Panc1 (cell line): ENCODE measurements around the gene KLK12. TPM values are rescaled to one million over a fixed set of nuclear protein-coding genes. Genes with fewer than 3 reads are reported as not detected.

Experiments
- ATAC-seq: fragments of 200-7000 bp; cut with Tn5 transposase; 2 replicates; pipeline ENCODE4 v1.9.1; 2020; ENCODE audit warnings: mild to moderate bottlenecking, moderate library complexity
- BruUV-seq: library from RNA; stranded (reverse); fragments of 400-500 nt; replicated peaks from 2 replicates; lab custom pipeline; 2021; lab: Mats Ljungman, UMichigan
- CTCF ChIA-PET: fragments of 300-600 bp; sonication (Branson Sonifier 250); formaldehyde crosslinking; loops from one replicate; lab custom pipeline; 2022; ENCODE audit warnings: antibody characterized with exemption; lab: Charles Lee
- POLR2A ChIA-PET: fragments of 300-600 bp; sonication (Branson Sonifier 250); formaldehyde crosslinking; loops from one replicate; lab custom pipeline; 2022; ENCODE audit warnings: antibody characterized with exemption; lab: Charles Lee
- DNase-seq: peaks from one replicate; pipeline ENCODE4 v3.0.0-alpha.2; 2010; ENCODE audit warnings: low read depth, low spot score
- H3K27ac ChIP-seq: 2 replicates; pipeline ENCODE4 v1.5.1; 2011; ENCODE audit warnings: mild to moderate bottlenecking, low read length, inconsistent platforms
- H3K27me3 ChIP-seq: fragments of 200-500 bp; sonication (Bioruptor generic); 2 replicates; pipeline ENCODE4 v1.6.0; 2014; ENCODE audit warnings: low read length, inconsistent platforms; ENCODE audit not compliant: control insufficient read depth, insufficient read depth
- H3K36me3 ChIP-seq: fragments of 200-500 bp; sonication (Bioruptor generic); 2 replicates; pipeline ENCODE4 v1.5.1; 2014; ENCODE audit warnings: inconsistent platforms, mild to moderate bottlenecking, low read length, moderate library complexity; ENCODE audit not compliant: control insufficient read depth, insufficient read depth
- H3K4me1 ChIP-seq: 2 replicates; pipeline ENCODE4 v1.5.1; 2011; ENCODE audit warnings: inconsistent platforms, mild to moderate bottlenecking, low read length, moderate library complexity; ENCODE audit not compliant: control insufficient read depth, insufficient read depth
- H3K4me3 ChIP-seq, 2 experiments: 2 replicates each; pipeline ENCODE4 v1.5.1; 2011 to 2012; ENCODE audit warnings: low read depth in 2 of 2, low read length in 2 of 2, mild to moderate bottlenecking in 2 of 2, inconsistent platforms in 1 of 2, moderate library complexity in 1 of 2
- H3K9me3 ChIP-seq: fragments of 200-500 bp; sonication (Bioruptor generic); 2 replicates; pipeline ENCODE4 v1.5.1; 2014; ENCODE audit warnings: low read depth, mild to moderate bottlenecking, inconsistent platforms, low read length, moderate library complexity; ENCODE audit not compliant: control insufficient read depth, insufficient read depth
- CTCF ChIP-seq: fragments of 450-650 bp; IDR thresholded peaks from 2 replicates; pipeline ENCODE4 v1.5.1; 2017; ENCODE audit warnings: mild to moderate bottlenecking
- POLR2AphosphoS5 ChIP-seq: IDR thresholded peaks from 2 replicates; pipeline ENCODE4 v1.6.1; 2012; ENCODE audit warnings: mild to moderate bottlenecking, low read depth, low read length, moderate library complexity
- REST ChIP-seq, 2 experiments: IDR thresholded peaks; 2 replicates each; pipeline ENCODE4 v1.6.1; 2011 to 2012; ENCODE audit warnings: low read depth in 2 of 2, control low read depth in 1 of 2, low read length in 1 of 2, mild to moderate bottlenecking in 1 of 2, moderate library complexity in 1 of 2; ENCODE audit not compliant: insufficient read depth in 1 of 2
- SIN3A ChIP-seq: IDR thresholded peaks from 2 replicates; pipeline ENCODE4 v1.6.1; 2012; ENCODE audit warnings: low read depth, mild to moderate bottlenecking, low read length, moderate library complexity, borderline replicate concordance; ENCODE audit not compliant: insufficient read depth
- TCF7L2 ChIP-seq: IDR thresholded peaks from 2 replicates; pipeline ENCODE4 v1.6.1; 2011; ENCODE audit warnings: mild to moderate bottlenecking, low read depth, low read length, inconsistent platforms
- in situ Hi-C: cut with HindIII; loops from 2 replicates; pipeline ENCODE4 v1.10.0; 2016; ENCODE audit warnings: low sequenced_read_pairs, low pct_unique_long_range_greater_than_20kb
- intact Hi-C: fragments of 100-400 bp; cut with micrococcal nuclease; formaldehyde crosslinking; loops from one replicate; pipeline ENCODE4 v1.10.0; 2022; ENCODE audit not compliant: unreplicated experiment
- total RNA-seq: library from RNA; stranded (reverse); gene quantifications from one replicate; pipeline ENCODE4 v1.2.1, GENCODE V29; 2021; ENCODE audit not compliant: unreplicated experiment

The KLK12 gene
- total RNA-seq, 1 experiment from 2014 or later = not detected

GRCh38 chr19:51029718-51030117, 5.1 kb downstream of the KLK12 start:
- intact Hi-C loops = no loop called here
- Histone ChIP-seq H3K27me3 (no peaks in the 10 kb centered on the region), H3K36me3 (no peaks in the 10 kb centered on the region), H3K4me1 (no peaks in the 10 kb centered on the region), H3K9me3 (no peaks in the 10 kb centered on the region), H3K4me3 (no peak overlapping the region), H3K27ac (no peak overlapping the region)
- ATAC-seq (no peak), DNase-seq (no peak)
- CTCF ChIA-PET = no interaction called here
- in situ Hi-C loops = no loop called here
- POLR2A ChIA-PET = no interaction called here
- no TSS peak for BruUV-seq
- TF ChIP-seq CTCF (no peak), REST (IDR thresholded peaks at IDR 0.05; ENCODE audit: insufficient read depth in 1 of 2, low read depth in 2 of 2, low read length in 1 of 2) (no peak), TCF7L2 (no peak), POLR2AphosphoS5 (no peak), SIN3A (no peak)

GRCh38 chr19:51027873-51028272, 6.9 kb downstream of the KLK12 start:
- ChIA-PET CTCF (no interaction called here), POLR2A (no interaction called here)
- ATAC-seq = no peak
- in situ Hi-C loops (no loop called here), intact Hi-C loops (no loop called here)
- Histone ChIP-seq H3K9me3 (no peaks in the 10 kb centered on the region), H3K36me3 (no peaks in the 10 kb centered on the region), H3K4me3 (no peak overlapping the region), H3K27me3 (no peaks in the 10 kb centered on the region), H3K27ac (no peak overlapping the region), H3K4me1 (no peaks in the 10 kb centered on the region)
- DNase-seq = no peak
- BruUV-seq = no TSS peak
- TF ChIP-seq SIN3A (no peak), CTCF (no peak), TCF7L2 (no peak), REST (IDR thresholded peaks at IDR 0.05; ENCODE audit: insufficient read depth in 1 of 2, low read depth in 2 of 2, low read length in 1 of 2) (no peak), POLR2AphosphoS5 (no peak)
